Natural killer cell (primary cell): ENCODE measurements around the gene AKR7A2. TPM values are rescaled to one million over a fixed set of nuclear protein-coding genes. Genes with fewer than 3 reads are reported as not detected.

Source experiments
- ATAC-seq, 3 donors: fragments of 150-1000 bp in 2 of 3; fragments of 200-7000 bp in 1 of 3; cut with Tn5 transposase; 1 replicate in 1 of 3; 2 replicates in 2 of 3; pipeline ENCODE4 v1.10.0; 2021; ENCODE audit warnings: mild to moderate bottlenecking in 2 of 3, moderate library complexity in 2 of 3
- DNase-seq, 2 donors: peaks; one replicate each; pipeline versions ENCODE4 v3.0.0 to v3.0.0-alpha.2; 2013 to 2021; ENCODE audit warnings: mixed read lengths in 1 of 2
- H3K27ac ChIP-seq: one replicate; pipeline ENCODE4 v1.5.1; 2013; ENCODE audit warnings: mild to moderate bottlenecking, low read length
- H3K27me3 ChIP-seq: one replicate; pipeline ENCODE4 v1.6.1; 2013; ENCODE audit warnings: low read length; ENCODE audit not compliant: control insufficient read depth, insufficient read depth
- H3K36me3 ChIP-seq: one replicate; pipeline ENCODE4 v1.6.1; 2013; ENCODE audit warnings: low read length; ENCODE audit not compliant: control insufficient read depth, insufficient read depth
- H3K4me1 ChIP-seq: one replicate; pipeline ENCODE4 v1.6.1; 2013; ENCODE audit warnings: low read length; ENCODE audit not compliant: control insufficient read depth, insufficient read depth
- H3K4me3 ChIP-seq: one replicate; pipeline ENCODE4 v1.5.1; 2013; ENCODE audit warnings: low read length
- H3K9me3 ChIP-seq: one replicate; pipeline ENCODE4 v1.6.1; 2013; ENCODE audit warnings: low read length; ENCODE audit not compliant: control insufficient read depth, insufficient read depth
- H3K27ac Mint-ChIP-seq, 2 donors: one replicate each; pipeline ENCODE4 v1.8.0; 2022; ENCODE audit warnings: mild to moderate bottlenecking in 2 of 2, mixed read lengths in 2 of 2, moderate library complexity in 1 of 2
- H3K27me3 Mint-ChIP-seq, 2 donors: one replicate each; pipeline ENCODE4 v1.8.0; 2022; ENCODE audit warnings: low read depth in 2 of 2, mixed read lengths in 2 of 2
- H3K36me3 Mint-ChIP-seq: one replicate; pipeline ENCODE4 v1.8.0; 2022; ENCODE audit warnings: mixed read lengths
- H3K4me1 Mint-ChIP-seq, 2 donors: one replicate each; pipeline ENCODE4 v1.8.0; 2022; ENCODE audit warnings: mixed read lengths in 2 of 2
- H3K4me3 Mint-ChIP-seq: one replicate; pipeline ENCODE4 v1.8.0; 2022; ENCODE audit warnings: mild to moderate bottlenecking, moderate library complexity, mixed read lengths
- H3K9me3 Mint-ChIP-seq, 2 donors: one replicate each; pipeline ENCODE4 v1.8.0; 2022; ENCODE audit warnings: mixed read lengths in 2 of 2
- CTCF ChIP-seq: fragments of 200-600 bp; IDR thresholded peaks from one replicate; pipeline ENCODE4 v1.8.0; 2022; ENCODE audit warnings: antibody characterized with exemption
- WGBS: methylation state at CpG from one replicate; pipeline ENCODE4 v1.1.7; 2013; ENCODE audit warnings: missing lambda C conversion rate; ENCODE audit not compliant: insufficient coverage; 5-methylcytosine and 5-hydroxymethylcytosine counted together
- intact Hi-C: fragments of 100-400 bp; cut with micrococcal nuclease; formaldehyde crosslinking; loops from one replicate; pipeline ENCODE4 v1.14.2; 2022
- total RNA-seq, 4 donors: library from RNA; stranded (reverse); fragments of 120-200 nt in 1 of 4; gene quantifications; one replicate each; pipeline versions ENCODE4 v1.2.3 to v1.2.4, GENCODE V29; 2013 to 2022

Gene AKR7A2
- total RNA-seq, 3 donors from 2014 or later (not counting 1 experiment from before 2014, with no cell fraction given) = 25.5 to 31.9 (median 28.9) TPM

- TF ChIP-seq CTCF = no peak
- Histone ChIP-seq H3K4me3 (no peak overlapping the region), H3K9me3 (no peaks in the 10 kb centered on the region), H3K4me1 (peaks cover 6% of the 10 kb centered on the region), H3K27ac (no peak overlapping the region), H3K27me3 (no peaks in the 10 kb centered on the region), H3K36me3 (peaks cover 69% of the 10 kb centered on the region)
- Mint-ChIP-seq H3K27ac (peak overlapping the region in 1 of 2 donors; percentile 45), H3K4me3 (no peak overlapping the region), H3K9me3 (no peaks in the 10 kb centered on the region), H3K4me1 (peaks cover 0 to 14% of the 10 kb centered on the region in 2 donors), H3K36me3 (no peaks in the 10 kb centered on the region), H3K27me3 (no peaks in the 10 kb centered on the region)
- DNase-seq (no peak), ATAC-seq (no peak)
- 91% methylated on average over 14 of the region's 15 CpGs for WGBS
- intact Hi-C loops = no loop called here
Measured at GRCh38 chr1:19348441-19349198, 36.7 kb upstream of the AKR7A2 start.

DNA sequence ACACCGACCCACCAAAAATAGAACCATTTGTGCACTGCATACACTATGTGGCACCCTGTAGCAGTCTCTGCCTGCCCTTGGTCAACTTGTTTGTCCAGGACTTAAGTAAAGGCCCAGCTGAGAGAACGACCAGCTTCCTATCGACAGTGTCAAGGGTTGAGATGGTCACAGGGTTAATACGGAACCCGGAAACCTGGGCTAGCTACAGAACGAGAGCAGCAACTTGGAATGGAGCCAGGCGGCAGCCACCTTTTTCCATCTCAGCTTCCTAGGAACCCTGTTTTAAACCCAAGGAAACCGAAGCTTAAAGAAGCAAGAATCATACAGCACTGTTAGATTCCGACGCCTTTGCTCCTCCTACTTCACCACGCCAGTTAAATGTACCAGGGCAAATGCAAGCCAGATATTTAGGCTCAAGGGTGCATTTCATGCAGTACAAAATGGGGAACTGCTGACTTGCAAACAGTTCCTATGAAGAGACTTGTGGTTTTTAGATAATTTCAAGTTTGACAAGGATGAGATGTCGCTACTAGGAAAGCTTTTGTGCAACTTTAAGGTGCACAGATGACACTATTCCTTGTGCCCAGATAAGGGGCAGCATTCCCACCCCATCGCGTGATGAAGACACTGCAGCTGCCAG is 35.7 kb upstream of the AKR7A2 start:
- DNase-seq (no peak), ATAC-seq (no peak)
- H3K4me3 Mint-ChIP-seq = no peak overlapping the region
- 58% methylated on average over 14 of the region's 14 CpGs for WGBS
- Histone ChIP-seq H3K36me3 (peaks cover 68% of the 10 kb centered on the region), H3K4me1 (peaks cover 6% of the 10 kb centered on the region), H3K27ac (no peak overlapping the region), H3K9me3 (no peaks in the 10 kb centered on the region), H3K4me3 (no peak overlapping the region), H3K27me3 (no peaks in the 10 kb centered on the region)
- H3K27me3 Mint-ChIP-seq = no peaks in the 10 kb centered on the region
- TF ChIP-seq CTCF = no peak
- intact Hi-C loops = no loop called here
- H3K4me1 Mint-ChIP-seq = peaks cover 0 to 14% of the 10 kb centered on the region in 2 donors
- no peaks in the 10 kb centered on the region for H3K9me3 Mint-ChIP-seq
- peak overlapping the region in 1 of 2 donors; percentile 45 for H3K27ac Mint-ChIP-seq
- no peaks in the 10 kb centered on the region for H3K36me3 Mint-ChIP-seq

DNA sequence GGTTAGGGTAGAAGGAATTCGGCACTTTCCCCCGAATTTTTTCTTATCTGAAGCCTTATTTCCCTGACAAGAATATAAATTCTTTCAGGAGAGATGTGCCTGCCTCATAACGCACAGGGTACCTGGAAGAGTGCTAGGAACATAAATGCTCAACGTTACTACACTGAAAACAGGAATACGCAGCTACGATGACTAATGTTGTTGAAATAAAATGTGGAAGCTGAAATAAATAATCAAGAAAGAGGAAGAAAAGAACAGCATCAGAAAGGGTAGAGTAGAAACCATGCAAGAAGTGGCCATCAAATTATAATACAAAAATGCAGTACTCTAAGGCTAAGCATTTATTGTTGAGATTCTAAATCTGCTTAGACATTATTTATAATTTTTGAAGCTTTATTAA is 34.1 kb upstream of the AKR7A2 start:
- Mint-ChIP-seq H3K27ac (peak overlapping the region in 1 of 2 donors; percentile 2), H3K4me3 (no peak overlapping the region), H3K4me1 (peaks cover 0 to 10% of the 10 kb centered on the region in 2 donors), H3K27me3 (no peaks in the 10 kb centered on the region), H3K36me3 (no peaks in the 10 kb centered on the region), H3K9me3 (no peaks in the 10 kb centered on the region)
- DNase-seq (no peak), ATAC-seq (no peak)
- no peaks in the 10 kb centered on the region for H3K9me3 ChIP-seq
- TF ChIP-seq CTCF = no peak
- intact Hi-C loops = no loop called here
- H3K4me1 ChIP-seq = peaks cover 6% of the 10 kb centered on the region
- 73% methylated on average over 5 of the region's 6 CpGs for WGBS
- no peak overlapping the region for H3K27ac ChIP-seq
- no peak overlapping the region for H3K4me3 ChIP-seq
- peaks cover 70% of the 10 kb centered on the region for H3K36me3 ChIP-seq
- no peaks in the 10 kb centered on the region for H3K27me3 ChIP-seq
